ENCODE results near the gene RAB3A. TPM values are rescaled to one million over a fixed set of nuclear protein-coding genes. Genes with fewer than 3 reads are reported as not detected.

The RAB3A gene
- total RNA-seq, 1 experiment from 2014 or later, result 6.7 TPM

DNA sequence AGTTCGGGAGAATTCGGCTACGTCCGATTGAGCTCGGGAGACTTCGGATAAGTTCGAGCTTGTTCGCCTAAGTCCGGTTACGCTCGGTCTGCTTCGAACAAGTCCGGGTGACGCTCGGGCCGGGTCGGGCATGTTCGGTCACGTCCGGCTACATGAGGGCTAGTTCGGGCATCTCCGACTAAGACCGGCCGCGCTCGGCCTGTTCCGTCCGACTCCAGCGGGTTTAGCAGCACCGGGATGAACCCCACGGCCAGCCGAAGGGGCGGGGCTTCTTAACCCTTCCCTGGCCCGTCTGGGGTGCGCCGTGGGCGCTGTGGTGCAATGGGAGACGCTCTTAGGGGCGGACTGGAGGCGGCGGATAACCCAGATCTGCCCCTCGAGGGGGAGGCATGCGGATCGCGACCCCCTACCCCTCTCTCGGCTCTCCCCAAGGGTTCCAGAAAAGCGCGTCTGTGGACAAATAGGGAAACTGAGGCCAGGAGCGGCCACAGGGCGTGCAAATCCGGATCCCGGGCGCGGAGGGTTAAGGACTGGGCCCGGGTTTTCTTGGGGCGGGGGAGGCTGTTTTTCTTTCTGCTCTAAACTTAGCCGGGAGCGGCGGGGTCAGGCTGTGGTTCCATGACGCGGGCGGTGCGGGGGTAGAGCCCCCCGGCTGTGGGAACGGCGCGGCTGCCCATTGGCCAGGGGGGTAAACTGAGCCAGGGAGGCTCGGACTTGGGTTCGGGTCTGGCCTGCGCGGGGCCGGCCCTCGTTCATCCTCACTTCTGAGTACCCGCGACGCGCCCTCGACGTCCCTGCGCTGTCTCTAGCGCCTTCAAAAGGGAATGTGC, 20.9 kb upstream of the RAB3A start:
- H3K27ac ChIP-seq (ENCODE audit: low read length), result no peak overlapping the region
- intact Hi-C loops (cut with micrococcal nuclease), result no loop called here
- no peaks in the 10 kb centered on the region for H3K9me2 ChIP-seq (replicated peaks; ENCODE audit: low read length)
- H3K4me1 ChIP-seq (ENCODE audit: insufficient read depth, low read length), result peaks cover 8% of the 10 kb centered on the region; the same call in 1 of the 2 replicates
- peak overlapping the region; percentile 56 for H3K9ac ChIP-seq (ENCODE audit: low read length)
- ATAC-seq (peak; percentile 100), DNase-seq (peak; percentile 99)
- peak overlapping the region; percentile 61 for H3K4me3 ChIP-seq (ENCODE audit: low read length)
- H3K27me3 ChIP-seq (ENCODE audit: low read length), result peaks cover 9% of the 10 kb centered on the region
- TF ChIP-seq, protein P1, sequence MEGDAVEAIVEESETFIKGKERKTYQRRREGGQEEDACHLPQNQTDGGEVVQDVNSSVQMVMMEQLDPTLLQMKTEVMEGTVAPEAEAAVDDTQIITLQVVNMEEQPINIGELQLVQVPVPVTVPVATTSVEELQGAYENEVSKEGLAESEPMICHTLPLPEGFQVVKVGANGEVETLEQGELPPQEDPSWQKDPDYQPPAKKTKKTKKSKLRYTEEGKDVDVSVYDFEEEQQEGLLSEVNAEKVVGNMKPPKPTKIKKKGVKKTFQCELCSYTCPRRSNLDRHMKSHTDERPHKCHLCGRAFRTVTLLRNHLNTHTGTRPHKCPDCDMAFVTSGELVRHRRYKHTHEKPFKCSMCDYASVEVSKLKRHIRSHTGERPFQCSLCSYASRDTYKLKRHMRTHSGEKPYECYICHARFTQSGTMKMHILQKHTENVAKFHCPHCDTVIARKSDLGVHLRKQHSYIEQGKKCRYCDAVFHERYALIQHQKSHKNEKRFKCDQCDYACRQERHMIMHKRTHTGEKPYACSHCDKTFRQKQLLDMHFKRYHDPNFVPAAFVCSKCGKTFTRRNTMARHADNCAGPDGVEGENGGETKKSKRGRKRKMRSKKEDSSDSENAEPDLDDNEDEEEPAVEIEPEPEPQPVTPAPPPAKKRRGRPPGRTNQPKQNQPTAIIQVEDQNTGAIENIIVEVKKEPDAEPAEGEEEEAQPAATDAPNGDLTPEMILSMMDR (conservative IDR thresholded peaks at IDR 0.05; ENCODE audit: low read depth, low read length), result no peak
- no peak for TF ChIP-seq EZH2phosphoT487 (IDR thresholded peaks at IDR 0.05; ENCODE audit: borderline replicate concordance, low read length)
- no peak for TF ChIP-seq EZH2 (IDR thresholded peaks at IDR 0.05; ENCODE audit: low read length, unreplicated experiment)
- H3K9me3 ChIP-seq (ENCODE audit: low read length), result no peaks in the 10 kb centered on the region
- H3F3A ChIP-seq (ENCODE audit: low read length, unreplicated experiment), result no peaks in the 10 kb centered on the region
- H3K4me2 ChIP-seq (ENCODE audit: low read length), result peak overlapping the region; percentile 85
- H2AFZ ChIP-seq (ENCODE audit: low read length), result peak overlapping the region; percentile 92
- no peaks in the 10 kb centered on the region for H4K20me1 ChIP-seq (ENCODE audit: low read length)
- ChIA-PET CTCF (interaction anchor here (0.6 to 1.0 kb wide), 7 partner anchors 17 to 104 kb away, joined by 3 to 14 read pairs (median 3); partner anchors contain the start of genes LSM4 and MPV17L2), POLR2A (ENCODE audit: unreplicated experiment) (interaction anchor here (0.9 to 1.0 kb wide), 3 partner anchors 33 to 99 kb away, joined by 4 to 7 read pairs (median 5); partner anchors contain the start of genes JUND and LSM4)
- no peaks in the 10 kb centered on the region for H3K36me3 ChIP-seq (ENCODE audit: low read depth, low read length)
- BruUV-seq (replicated peaks), result no TSS peak
- no peaks in the 10 kb centered on the region for H3K79me2 ChIP-seq (ENCODE audit: low read length)

DNA sequence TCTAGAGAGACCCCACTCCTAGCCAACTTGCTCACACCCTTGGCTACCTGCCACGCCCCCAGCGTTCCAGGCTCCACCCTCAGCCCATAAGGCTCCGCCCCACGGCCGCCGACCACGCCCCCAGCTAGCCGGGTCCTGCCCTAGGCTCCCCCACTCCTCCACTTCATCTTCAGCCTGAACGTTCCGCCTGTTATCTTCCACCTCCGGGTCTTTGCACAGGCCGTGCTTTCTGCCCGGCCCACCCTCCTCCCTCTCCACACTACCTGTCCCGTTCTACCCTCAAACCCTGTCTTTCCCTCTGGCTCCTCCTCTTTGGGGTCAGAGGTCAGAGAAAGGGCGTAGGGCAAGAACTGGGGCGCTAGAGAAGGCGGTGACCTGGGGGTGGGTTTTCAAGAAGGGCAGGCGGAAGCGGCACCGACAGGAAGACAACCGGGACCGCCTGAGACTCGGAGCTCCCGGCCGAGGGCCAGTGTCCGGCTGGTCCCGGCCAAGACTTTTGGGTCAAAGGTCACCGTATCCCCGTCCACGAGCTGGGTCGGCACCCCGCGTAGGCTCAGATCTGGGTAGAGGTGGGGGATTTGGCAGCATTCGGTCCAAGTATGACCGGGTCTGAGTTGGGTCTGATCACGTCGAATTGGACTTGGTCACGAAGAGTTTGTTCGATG, 20.1 kb upstream of the RAB3A start:
- Histone ChIP-seq H3K36me3 (ENCODE audit: low read depth, low read length) (no peaks in the 10 kb centered on the region), H3K4me3 (ENCODE audit: low read length) (peak overlapping the region; percentile 61), H3F3A (ENCODE audit: low read length, unreplicated experiment) (no peaks in the 10 kb centered on the region), H3K9me2 (replicated peaks; ENCODE audit: low read length) (no peaks in the 10 kb centered on the region), H3K9ac (ENCODE audit: low read length) (no peak overlapping the region), H3K4me1 (ENCODE audit: insufficient read depth, low read length) (peaks cover 8% of the 10 kb centered on the region; the same call in 1 of the 2 replicates), H3K9me3 (ENCODE audit: low read length) (no peaks in the 10 kb centered on the region), H4K20me1 (ENCODE audit: low read length) (no peaks in the 10 kb centered on the region), H3K4me2 (ENCODE audit: low read length) (peak overlapping the region; percentile 85), H3K27ac (ENCODE audit: low read length) (no peak overlapping the region), H3K79me2 (ENCODE audit: low read length) (no peaks in the 10 kb centered on the region), H3K27me3 (ENCODE audit: low read length) (peaks cover 9% of the 10 kb centered on the region), H2AFZ (ENCODE audit: low read length) (peak overlapping the region; percentile 86)
- BruUV-seq (replicated peaks), result no TSS peak
- CTCF ChIA-PET, result interaction anchor here (0.6 to 1.0 kb wide), 7 partner anchors 16 to 105 kb away, joined by 3 to 14 read pairs (median 3); partner anchors contain the start of genes LSM4 and MPV17L2
- peak; percentile 29 for DNase-seq
- POLR2A ChIA-PET (ENCODE audit: unreplicated experiment), result interaction anchor here (0.9 to 1.0 kb wide), 3 partner anchors 32 to 99 kb away, joined by 4 to 7 read pairs (median 5); partner anchors contain the start of genes JUND and LSM4
- intact Hi-C loops (cut with micrococcal nuclease), result no loop called here
- ATAC-seq, result no peak
- TF ChIP-seq, protein P1 (conservative IDR thresholded peaks at IDR 0.05; ENCODE audit: low read depth, low read length), result no peak
- no peak for TF ChIP-seq EZH2phosphoT487 (IDR thresholded peaks at IDR 0.05; ENCODE audit: borderline replicate concordance, low read length)
- TF ChIP-seq EZH2 (IDR thresholded peaks at IDR 0.05; ENCODE audit: low read length, unreplicated experiment), result no peak
